SK-N-MC (cell line): Measurements from ENCODE around the gene VEPH1.

Source experiments
- EZH2 ChIP-seq: fragments of 200-600 bp; sonication (generic); IDR thresholded peaks from one replicate; pipeline ENCODE4 v1.6.1; 2017; ENCODE audit warnings: antibody characterized with exemption
- POLR2AphosphoS5 ChIP-seq: IDR thresholded peaks from 2 replicates; pipeline ENCODE4 v1.6.1; 2012; ENCODE audit warnings: mild to moderate bottlenecking, low read depth, low read length, borderline replicate concordance

GRCh38 chr3:157493627-157494550 lies 9.3 kb downstream of the VEPH1 start:
- TF ChIP-seq EZH2 (no peak), POLR2AphosphoS5 (no peak)
